T-helper 2 cell treated with Interferon-gamma antibody and Interleukin-4, amounts not matched to agents 100 ng/mL and 5 ng/mL, for 36 hours (primary cell): ENCODE data around the gene ZNF22. TPM values are rescaled to one million over a fixed set of nuclear protein-coding genes. Genes with fewer than 3 reads are reported as not detected.

Experiments used
- intact Hi-C: fragments of 100-400 bp; cut with micrococcal nuclease; formaldehyde crosslinking; loops from one replicate; pipeline ENCODE4 v1.15.1; 2023
- total RNA-seq: library from RNA; stranded (reverse); gene quantifications from 2 replicates; pipeline ENCODE4 v1.2.3, GENCODE V29; 2022

ZNF22 gene
- total RNA-seq = 32.4 and 34.8 TPM in 2 replicates

GRCh38 chr10:45000752-45001380 is at the start of gene ZNF22:
Gene ZNF22, plus strand, starts transcription at chr10:45000923. Its CDS starts 2,446 bp downstream, at chr10:45003369.
- intact Hi-C loops = loop anchor here (1.0 to 10.0 kb wide), 4 partner anchors 26 to 674 kb away; partner anchors contain the start of genes RASSF4 and ZFAND4

DNA sequence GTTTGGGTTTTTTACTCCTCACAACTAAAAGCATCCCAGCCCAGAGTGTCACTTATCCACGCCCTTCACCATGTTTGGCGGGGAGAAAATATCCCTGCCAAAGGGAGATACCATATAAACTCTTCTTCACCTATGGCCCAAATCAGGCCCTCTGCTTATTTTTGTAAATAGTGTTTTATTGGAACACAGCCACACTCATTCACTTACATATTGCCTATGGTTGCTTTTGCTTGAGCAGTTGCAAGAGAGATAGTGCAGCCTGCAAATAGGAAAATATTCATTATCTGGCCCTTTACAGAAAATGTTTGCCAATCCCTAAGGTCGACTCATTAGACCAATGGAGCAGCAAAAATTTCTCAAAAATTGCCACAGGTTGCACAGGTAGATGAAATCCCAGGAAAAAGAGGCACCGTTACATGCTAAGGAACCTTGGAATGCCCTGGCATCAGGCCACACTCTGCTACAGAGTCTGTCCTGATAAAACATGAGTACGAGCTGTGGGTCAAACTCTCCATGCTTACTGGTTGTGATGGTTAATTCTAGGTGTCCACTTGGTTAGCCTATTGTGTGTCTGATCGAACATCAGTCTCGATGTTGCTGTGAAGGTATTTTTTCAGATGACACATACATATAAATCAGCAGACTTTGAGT is 49.0 kb upstream of the ZNF22 start:
- intact Hi-C loops = no loop called here

- intact Hi-C loops = no loop called here
These were observed 47.9 kb upstream of the ZNF22 start for GRCh38 chr10:44952779-44953231.

GRCh38 chr10:44954042-44954441 is 46.7 kb upstream of the ZNF22 start:
- intact Hi-C loops = no loop called here

GRCh38 chr10:44954962-44955361 is 45.8 kb upstream of the ZNF22 start:
- intact Hi-C loops = loop anchor here (5.0 kb wide), 1 partner anchor 1593 kb away; no protein-coding TSS in a partner anchor

DNA sequence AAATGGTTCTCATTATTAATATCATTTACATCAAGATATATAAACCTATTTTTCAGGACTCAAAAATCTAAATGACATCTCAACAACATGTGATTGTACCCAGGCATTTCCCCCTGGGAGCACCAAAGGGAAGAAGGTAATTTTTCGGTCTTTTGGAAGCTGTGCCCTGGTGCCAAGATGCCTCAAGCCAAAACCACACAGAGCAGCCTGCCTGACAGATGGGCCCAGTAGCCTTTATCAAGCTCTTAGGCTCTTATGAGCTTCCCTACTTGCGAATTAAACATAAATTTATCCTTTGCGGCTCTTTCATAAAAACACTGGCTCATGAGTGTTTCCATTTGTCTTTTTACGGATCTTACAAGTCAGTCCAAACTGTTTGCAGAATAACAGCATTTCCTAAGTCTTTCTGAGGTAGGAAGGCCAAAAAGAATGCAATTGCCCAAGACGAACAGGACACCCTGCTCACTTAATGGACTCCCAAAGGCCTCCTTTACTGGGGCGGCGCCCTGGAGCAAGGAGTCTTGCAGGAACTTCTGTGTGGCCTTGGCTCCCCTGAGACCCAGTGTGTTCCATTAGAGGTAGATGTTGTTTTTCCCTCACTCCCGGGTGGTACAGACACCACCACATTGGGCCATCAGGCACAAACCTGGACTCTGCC is 45.2 kb upstream of the ZNF22 start:
- intact Hi-C loops = loop anchor here (5.0 kb wide), 1 partner anchor 1593 kb away; no protein-coding TSS in a partner anchor

DNA sequence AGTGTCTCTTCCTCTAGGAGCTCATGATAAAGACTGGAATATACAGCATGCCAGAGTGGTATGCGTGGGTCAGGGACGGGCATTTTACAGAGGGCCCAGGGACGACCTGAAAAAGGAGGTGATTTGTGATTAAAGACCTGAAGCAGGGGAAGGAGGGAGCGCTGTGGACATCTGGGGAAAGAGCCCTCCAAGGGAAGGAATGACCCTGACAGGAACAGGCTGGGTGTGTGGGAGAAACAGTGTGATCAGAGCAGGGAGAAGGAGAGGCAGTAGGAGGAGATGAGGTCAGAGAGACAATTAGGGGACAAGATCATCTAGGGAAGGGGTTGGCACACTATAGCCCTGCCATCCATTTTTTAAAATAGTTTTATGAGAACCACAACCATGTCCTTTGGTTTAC is 44.5 kb upstream of the ZNF22 start:
- intact Hi-C loops = loop anchor here (5.0 kb wide), 1 partner anchor 1594 kb away; no protein-coding TSS in a partner anchor

DNA sequence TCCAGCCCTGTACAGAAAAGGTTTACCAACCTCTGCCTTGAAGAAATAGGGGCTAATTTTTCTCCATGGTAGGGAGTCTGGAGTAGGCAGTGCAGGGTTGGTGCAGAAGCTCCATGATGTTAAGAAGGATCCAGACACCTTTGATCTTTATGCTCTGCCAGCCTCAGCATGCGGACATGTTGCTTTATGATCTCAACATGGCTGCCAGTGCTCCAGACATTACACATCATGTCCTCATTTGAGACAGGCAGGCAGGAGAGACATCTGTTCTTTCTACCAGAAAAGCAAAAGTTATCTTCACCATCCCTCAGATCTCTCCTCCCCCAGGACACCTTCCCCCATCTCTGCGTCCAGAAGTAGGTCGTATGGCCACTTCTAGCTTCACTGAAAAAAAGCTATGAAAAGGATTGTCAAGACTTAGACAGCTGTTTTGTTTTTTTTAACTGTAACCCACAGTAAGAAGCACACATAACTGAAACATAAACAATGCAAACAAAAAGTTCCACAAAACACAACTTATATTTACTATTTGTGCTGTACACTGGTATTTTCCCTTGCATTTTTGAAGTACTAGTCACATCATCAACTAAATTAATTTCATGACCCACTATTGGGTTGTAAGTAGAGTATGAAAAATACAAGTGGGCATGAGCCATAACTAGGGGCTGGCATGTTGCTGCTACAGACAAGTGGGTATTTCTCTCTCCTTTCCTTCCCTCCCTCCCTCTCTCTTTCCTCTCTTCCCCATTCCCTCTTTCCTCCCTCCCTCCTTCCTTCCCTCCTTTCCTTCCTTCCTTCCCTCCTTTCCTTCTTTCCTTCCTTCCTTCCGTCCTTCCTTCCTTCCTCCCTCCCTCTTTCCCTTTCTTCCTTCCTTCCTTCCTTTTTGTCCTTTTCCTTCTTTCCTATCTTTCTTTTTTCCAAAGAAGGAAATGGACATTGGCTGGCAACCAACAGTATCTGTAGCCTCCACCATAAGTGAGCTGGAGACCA is 43.7 kb upstream of the ZNF22 start:
- intact Hi-C loops = loop anchor here (5.0 kb wide), 1 partner anchor 1595 kb away; no protein-coding TSS in a partner anchor

DNA sequence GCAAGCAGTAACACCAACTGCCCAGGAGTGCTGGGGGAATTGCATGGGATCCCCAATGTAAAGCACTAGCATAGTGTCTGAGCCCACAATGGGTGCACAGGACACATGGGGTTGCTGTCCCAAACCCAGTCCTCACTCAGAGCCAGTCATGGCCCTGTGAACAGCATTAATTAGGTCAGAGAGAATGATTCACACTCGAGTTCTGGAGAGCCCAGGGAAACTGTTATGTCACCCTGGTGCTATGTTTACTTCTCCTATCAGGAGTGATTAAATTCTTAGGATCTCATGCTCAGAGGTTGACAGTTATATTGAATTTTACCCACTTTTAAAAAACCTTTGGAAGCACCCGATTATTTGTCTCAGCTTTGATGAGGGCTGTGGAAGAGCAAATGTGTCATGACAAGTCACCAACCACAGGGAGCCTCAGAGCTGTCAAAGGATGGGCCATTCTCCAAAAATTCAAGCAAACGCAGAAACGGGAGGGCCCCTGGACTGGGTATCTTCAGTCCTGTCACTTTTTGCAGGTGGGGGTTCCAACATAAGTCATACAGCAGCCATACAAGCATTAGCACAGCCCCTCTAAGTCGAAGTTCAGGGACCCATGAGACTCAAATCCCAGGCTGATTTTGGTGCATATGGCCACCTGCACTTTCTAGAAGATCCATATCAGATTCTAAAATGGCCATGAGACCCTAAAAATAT is 42.4 kb upstream of the ZNF22 start:
- intact Hi-C loops = loop anchor here (2.0 to 5.0 kb wide), 2 partner anchors 26 to 1596 kb away; no protein-coding TSS in a partner anchor

DNA sequence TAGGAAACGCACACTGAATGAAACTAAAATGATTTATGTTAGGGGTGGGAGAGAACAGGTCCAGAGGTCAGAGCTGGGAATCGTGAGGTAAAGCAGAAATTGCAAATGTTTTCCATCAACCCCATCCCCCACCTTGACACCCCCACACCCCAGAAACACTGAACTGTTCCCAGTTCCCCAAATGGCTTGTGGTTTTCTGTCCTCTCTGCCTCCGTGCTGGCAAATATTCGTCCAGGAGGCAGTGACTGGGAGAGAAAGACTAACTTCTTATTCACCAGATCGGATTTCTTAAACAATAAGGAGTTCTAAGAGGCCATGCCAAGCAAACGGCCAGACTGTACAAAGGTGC is 41.9 kb upstream of the ZNF22 start:
- intact Hi-C loops = loop anchor here (1.0 to 5.0 kb wide), 4 partner anchors 16 to 1597 kb away; no protein-coding TSS in a partner anchor

GRCh38 chr10:44959247-44960087 is 41.3 kb upstream of the ZNF22 start, which contains the start of gene RASSF4:
Gene RASSF4, plus strand, starts transcription at chr10:44959802. Its CDS starts 10,401 bp downstream, at chr10:44970203.
- intact Hi-C loops = loop anchor here (1.0 to 5.0 kb wide), 4 partner anchors 16 to 1597 kb away; no protein-coding TSS in a partner anchor

- intact Hi-C loops = no loop called here
These were observed 40.6 kb upstream of the ZNF22 start for GRCh38 chr10:44960088-44960460.

GRCh38 chr10:44960482-44961229 is 40.1 kb upstream of the ZNF22 start:
- intact Hi-C loops = no loop called here

- intact Hi-C loops = no loop called here
These were observed 39.5 kb upstream of the ZNF22 start for GRCh38 chr10:44961230-44961571.

GRCh38 chr10:44961931-44962750 is 38.6 kb upstream of the ZNF22 start:
- intact Hi-C loops = no loop called here

GRCh38 chr10:44962870-44963738 is 37.6 kb upstream of the ZNF22 start:
- intact Hi-C loops = no loop called here
